MM.1S (cell line): ENCODE measurements around the gene MAGEF1.

Source experiments
- CTCF ChIP-seq: fragments of 300-600 bp; sonication (generic); IDR thresholded peaks from 2 replicates; pipeline ENCODE4 v1.5.1; 2016; ENCODE audit warnings: antibody characterized with exemption, low read length, mixed read lengths
- EZH2 ChIP-seq: fragments of 300-600 bp; sonication (generic); optimal IDR thresholded peaks from 2 replicates; pipeline ENCODE3; 2017; ENCODE audit warnings: low read depth, mild to moderate bottlenecking, antibody characterized with exemption, low read length, mixed read lengths
- EZH2phosphoT487 ChIP-seq: fragments of 300-600 bp; sonication (generic); IDR thresholded peaks from 2 replicates; pipeline ENCODE4 v1.6.1; 2018; ENCODE audit warnings: antibody characterized with exemption, low read length

GRCh38 chr3:184676927-184677326 is 34.9 kb downstream of the MAGEF1 start:
- TF ChIP-seq CTCF (no peak), EZH2 (no peak), EZH2phosphoT487 (no peak)
